ENCODE data around the gene RASGRP3. TPM values are rescaled to one million over a fixed set of nuclear protein-coding genes. Genes with fewer than 3 reads are reported as not detected.
A peak's percentile ranks its signal among the peaks of the same experiment; 100 is the strongest.

The RASGRP3 gene
- total RNA-seq, 4 donors from 2014 or later, result 3.7 to 10.6 (median 6.7) TPM

DNA sequence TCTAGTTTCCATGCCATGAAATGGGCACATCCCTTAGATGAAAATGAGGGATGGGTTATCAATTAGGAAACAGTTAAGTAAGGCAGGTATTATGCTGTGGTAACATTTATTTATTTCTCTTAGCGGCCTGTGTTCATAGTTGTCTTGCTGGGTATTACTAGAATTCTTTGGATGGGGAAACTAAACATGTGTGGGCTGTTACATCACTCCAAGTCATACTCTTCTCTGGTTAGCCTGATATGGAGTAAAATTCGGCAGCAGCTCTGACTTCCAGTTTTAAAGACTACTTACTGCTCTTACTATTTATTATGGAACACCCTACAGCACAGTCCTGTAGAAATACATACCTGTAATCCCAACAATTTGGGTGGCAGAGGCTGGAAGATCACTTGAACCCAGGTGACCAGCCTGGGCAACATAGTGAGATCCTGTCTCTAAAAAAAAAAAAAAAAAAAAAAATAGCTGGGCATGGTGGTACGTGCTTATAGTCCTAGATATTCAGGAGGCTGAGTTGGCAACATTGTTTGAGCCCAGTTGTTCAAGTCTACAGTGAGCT lies 33.1 kb upstream of the RASGRP3 start:
- intact Hi-C loops (cut with DNase I), result loop anchor here (5.0 kb wide), 1 partner anchor 411 kb away; no protein-coding TSS in a partner anchor
- Histone ChIP-seq H3K27ac (replicated peaks in 1 of 4) (peak overlapping the region in 2 of 4 donors; percentile 39 to 43), H3K4me3 (no peak overlapping the region), H3K36me3 (no peaks in the 10 kb centered on the region), H3K27me3 (no peaks in the 10 kb centered on the region), H3K9me3 (no peaks in the 10 kb centered on the region), H3K4me1 (peaks cover 10 to 28% (median 16%) of the 10 kb centered on the region in 4 donors)
- WGBS, result 61% methylated on average over 3 of the region's 3 CpGs
- no peak for TF ChIP-seq POLR2AphosphoS5 (IDR thresholded peaks at IDR 0.05)
- TF ChIP-seq POLR2A (IDR thresholded peaks at IDR 0.05; ENCODE audit: low read depth), result no peak
- no peak for TF ChIP-seq EP300 (IDR thresholded peaks at IDR 0.05)
- TF ChIP-seq, protein P1, sequence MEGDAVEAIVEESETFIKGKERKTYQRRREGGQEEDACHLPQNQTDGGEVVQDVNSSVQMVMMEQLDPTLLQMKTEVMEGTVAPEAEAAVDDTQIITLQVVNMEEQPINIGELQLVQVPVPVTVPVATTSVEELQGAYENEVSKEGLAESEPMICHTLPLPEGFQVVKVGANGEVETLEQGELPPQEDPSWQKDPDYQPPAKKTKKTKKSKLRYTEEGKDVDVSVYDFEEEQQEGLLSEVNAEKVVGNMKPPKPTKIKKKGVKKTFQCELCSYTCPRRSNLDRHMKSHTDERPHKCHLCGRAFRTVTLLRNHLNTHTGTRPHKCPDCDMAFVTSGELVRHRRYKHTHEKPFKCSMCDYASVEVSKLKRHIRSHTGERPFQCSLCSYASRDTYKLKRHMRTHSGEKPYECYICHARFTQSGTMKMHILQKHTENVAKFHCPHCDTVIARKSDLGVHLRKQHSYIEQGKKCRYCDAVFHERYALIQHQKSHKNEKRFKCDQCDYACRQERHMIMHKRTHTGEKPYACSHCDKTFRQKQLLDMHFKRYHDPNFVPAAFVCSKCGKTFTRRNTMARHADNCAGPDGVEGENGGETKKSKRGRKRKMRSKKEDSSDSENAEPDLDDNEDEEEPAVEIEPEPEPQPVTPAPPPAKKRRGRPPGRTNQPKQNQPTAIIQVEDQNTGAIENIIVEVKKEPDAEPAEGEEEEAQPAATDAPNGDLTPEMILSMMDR (IDR thresholded peaks at IDR 0.05), result no peak
- DNase-seq (ENCODE audit: extremely low spot score), result no peak

DNA sequence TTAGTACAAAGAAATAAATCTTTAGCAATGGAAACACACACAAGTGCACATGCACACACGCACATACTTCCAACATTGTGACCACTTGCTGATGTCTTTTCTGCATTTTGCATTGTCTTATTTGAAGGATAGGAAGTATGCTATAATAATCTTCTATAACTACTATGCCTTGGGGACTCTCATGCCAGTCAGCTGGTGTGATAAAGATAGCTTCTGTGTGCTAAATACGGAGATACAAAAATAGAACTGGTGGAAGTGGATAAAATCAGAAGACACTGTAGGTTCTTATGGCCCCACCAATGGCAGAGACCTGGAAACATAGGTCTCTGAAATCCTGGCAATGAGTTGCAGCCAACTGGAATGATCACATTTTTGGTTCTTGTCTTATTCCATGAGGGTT lies 31.5 kb upstream of the RASGRP3 start:
- DNase-seq (ENCODE audit: extremely low spot score), result no peak
- peaks cover 10 to 19% (median 14%) of the 10 kb centered on the region in 4 donors for H3K4me1 ChIP-seq
- H3K9me3 ChIP-seq, result no peaks in the 10 kb centered on the region
- TF ChIP-seq POLR2AphosphoS5 (IDR thresholded peaks at IDR 0.05), result no peak
- TF ChIP-seq EP300 (IDR thresholded peaks at IDR 0.05), result no peak
- TF ChIP-seq POLR2A (IDR thresholded peaks at IDR 0.05; ENCODE audit: low read depth), result no peak
- TF ChIP-seq, protein P1 (IDR thresholded peaks at IDR 0.05), result no peak
- no peak overlapping the region for H3K27ac ChIP-seq (replicated peaks in 1 of 4)
- H3K36me3 ChIP-seq, result no peaks in the 10 kb centered on the region
- intact Hi-C loops (cut with DNase I), result loop anchor here (5.0 kb wide), 1 partner anchor 413 kb away; no protein-coding TSS in a partner anchor
- H3K4me3 ChIP-seq, result no peak overlapping the region
- 61% methylated on average over 2 of the region's 2 CpGs for WGBS
- H3K27me3 ChIP-seq, result no peaks in the 10 kb centered on the region

DNA sequence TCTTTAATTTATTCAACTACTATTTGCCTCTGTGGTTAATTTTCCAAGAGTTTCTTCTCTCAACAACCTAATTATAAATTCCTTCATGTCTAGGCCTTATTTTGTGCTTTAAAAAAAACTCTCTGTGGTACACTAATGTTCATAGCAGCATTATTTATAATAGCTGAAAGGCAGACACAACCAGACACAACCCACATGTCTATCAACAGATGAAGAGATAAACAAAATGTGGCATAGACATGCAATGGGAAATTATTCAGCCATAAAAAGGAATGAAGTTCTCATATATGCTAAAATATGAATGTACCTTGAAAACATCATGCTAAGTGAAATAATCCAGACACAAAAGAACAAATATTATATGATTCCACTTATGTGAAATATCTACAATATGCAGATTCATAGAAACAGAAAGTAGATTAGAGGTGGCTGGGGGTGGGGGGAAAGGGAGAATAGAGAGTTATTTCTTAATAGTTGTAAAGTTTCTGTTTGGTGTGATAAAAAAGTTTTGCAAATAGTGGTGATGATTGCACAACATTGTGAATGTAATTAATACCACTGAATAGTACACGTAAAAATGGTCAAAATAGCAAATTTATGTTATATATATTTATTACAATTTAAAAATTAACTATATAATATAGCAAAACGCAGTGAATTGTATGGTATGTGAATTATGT lies 28.1 kb upstream of the RASGRP3 start:
- intact Hi-C loops (cut with DNase I), result no loop called here
- no peak for TF ChIP-seq POLR2AphosphoS5 (IDR thresholded peaks at IDR 0.05)
- no peak for TF ChIP-seq POLR2A (IDR thresholded peaks at IDR 0.05; ENCODE audit: low read depth)
- no peak for TF ChIP-seq EP300 (IDR thresholded peaks at IDR 0.05)
- Histone ChIP-seq H3K9me3 (peaks cover 0 to 13% (median 10%) of the 10 kb centered on the region in 4 donors), H3K27ac (replicated peaks in 1 of 4) (no peak overlapping the region), H3K4me3 (no peak overlapping the region), H3K27me3 (no peaks in the 10 kb centered on the region), H3K36me3 (peaks cover 0 to 8% (median 0%) of the 10 kb centered on the region in 4 donors), H3K4me1 (peaks cover under 1 to 13% (median 3%) of the 10 kb centered on the region in 4 donors)
- 90% methylated on average over 2 of the region's 2 CpGs for whole genome bisulfite sequencing
- no peak for DNase-seq (ENCODE audit: extremely low spot score)

DNA sequence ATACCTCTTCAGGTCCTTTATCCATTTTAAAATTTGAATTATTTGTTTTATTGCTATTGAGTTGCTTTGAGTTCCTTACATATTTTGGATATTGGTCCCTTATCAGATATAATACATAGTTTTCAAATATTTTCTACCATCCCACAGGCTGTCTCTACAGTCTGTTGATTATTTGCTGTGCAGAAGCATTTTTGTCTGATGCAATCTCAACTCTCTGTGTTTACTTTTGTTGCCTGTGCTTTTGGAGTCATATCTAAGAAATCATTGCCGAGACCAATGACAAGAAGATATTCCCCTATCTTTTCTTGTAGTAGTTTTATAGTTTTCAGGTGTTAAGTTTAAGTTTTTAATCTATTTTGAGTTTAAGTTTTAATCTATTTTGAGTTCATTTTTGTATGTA lies 25.2 kb upstream of the RASGRP3 start:
- intact Hi-C loops (cut with DNase I), result no loop called here
- Histone ChIP-seq H3K27ac (replicated peaks in 1 of 4) (no peak overlapping the region), H3K36me3 (peaks cover 0 to 8% (median 0%) of the 10 kb centered on the region in 4 donors)

DNA sequence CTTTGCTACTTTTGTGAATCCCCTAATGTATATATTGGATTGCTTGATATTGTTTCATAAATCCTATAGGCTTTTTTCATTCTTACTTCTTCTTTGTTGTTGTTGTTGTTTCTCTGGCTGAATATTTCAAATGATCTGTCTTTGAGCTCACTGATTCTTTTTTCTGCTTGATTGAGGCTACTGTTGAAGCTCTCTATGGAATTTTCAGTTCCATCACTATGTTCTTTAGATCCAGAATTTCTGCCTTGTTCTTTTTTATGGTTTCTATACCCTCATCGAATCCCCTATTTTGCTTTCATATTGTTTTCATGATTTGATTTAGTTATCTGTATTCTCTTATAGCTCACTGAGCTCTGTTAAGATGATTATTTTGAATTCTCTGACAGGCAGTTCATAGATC lies 24.6 kb upstream of the RASGRP3 start:
- TF ChIP-seq EP300 (IDR thresholded peaks at IDR 0.05) (no peak), POLR2A (IDR thresholded peaks at IDR 0.05; ENCODE audit: low read depth) (no peak), POLR2AphosphoS5 (IDR thresholded peaks at IDR 0.05) (no peak)
- TF ChIP-seq, protein P1 (IDR thresholded peaks at IDR 0.05), result no peak
- H3K27ac ChIP-seq (replicated peaks in 1 of 4), result no peak overlapping the region
- DNase-seq (ENCODE audit: extremely low spot score), result no peak
- 94% methylated on average over 1 of the region's 1 CpG for WGBS
- H3K36me3 ChIP-seq, result peaks cover 0 to 8% (median 0%) of the 10 kb centered on the region in 4 donors
- intact Hi-C loops (cut with DNase I), result no loop called here
- H3K9me3 ChIP-seq, result peaks cover 0 to 13% (median 10%) of the 10 kb centered on the region in 4 donors
- no peak overlapping the region for H3K4me3 ChIP-seq
- H3K27me3 ChIP-seq, result no peaks in the 10 kb centered on the region
- H3K4me1 ChIP-seq, result peaks cover 0 to 11% (median 4%) of the 10 kb centered on the region in 4 donors

More for the DNA sequence above, 25.2 kb upstream of the RASGRP3 start:
- TF ChIP-seq POLR2AphosphoS5 (IDR thresholded peaks at IDR 0.05) (no peak), POLR2A (IDR thresholded peaks at IDR 0.05; ENCODE audit: low read depth) (no peak), EP300 (IDR thresholded peaks at IDR 0.05) (no peak)
- TF ChIP-seq, protein P1 (IDR thresholded peaks at IDR 0.05), result no peak
- 0% methylated on average over 1 of the region's 1 CpG for WGBS
- Histone ChIP-seq H3K4me1 (peaks cover 0 to 8% (median 2%) of the 10 kb centered on the region in 4 donors), H3K9me3 (peaks cover 0 to 13% (median 10%) of the 10 kb centered on the region in 4 donors), H3K27me3 (no peaks in the 10 kb centered on the region), H3K4me3 (no peak overlapping the region)
- DNase-seq (ENCODE audit: extremely low spot score), result no peak
